22Rv1 (cell line): ENCODE data around the gene CCDC174.

Source experiments
- H3K27ac ChIP-seq: fragments of 450-650 bp; 2 replicates; pipeline ENCODE4 v1.5.1; 2017
- ZFX ChIP-seq: fragments of 450-650 bp; IDR thresholded peaks from 2 replicates; pipeline ENCODE4 v1.6.1; 2017; ENCODE audit warnings: antibody characterized with exemption, borderline replicate concordance
- TF ChIP-seq, protein P1 (sequence below): fragments of 450-650 bp; IDR thresholded peaks from 2 replicates; pipeline ENCODE4 v1.5.1; 2017; ENCODE audit warnings: mild to moderate bottlenecking

Gene CCDC174

DNA sequence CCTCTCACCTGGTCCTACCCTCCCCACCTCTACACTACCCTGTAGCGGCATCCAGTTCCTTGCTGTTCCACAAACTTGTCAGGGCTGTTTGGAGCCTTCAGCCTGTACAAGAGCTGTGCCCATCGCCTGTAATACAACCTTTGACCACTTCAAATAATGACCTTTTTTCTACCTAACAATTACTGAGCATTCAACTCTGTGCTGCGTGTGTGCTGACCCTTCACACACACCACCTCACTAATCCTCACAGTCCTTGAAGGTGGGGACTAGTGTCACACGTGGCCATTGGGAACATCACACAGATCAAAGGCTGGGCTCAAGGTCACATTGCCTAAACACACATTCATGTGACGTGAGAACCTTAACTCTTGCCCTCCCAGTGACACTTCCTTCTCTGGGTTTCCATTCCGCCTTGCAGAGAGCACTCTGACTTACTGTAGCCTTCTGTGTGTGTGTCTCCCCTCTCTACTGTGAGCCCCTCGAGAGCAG is 26.5 kb downstream of the CCDC174 start:
- TF ChIP-seq, protein P1, sequence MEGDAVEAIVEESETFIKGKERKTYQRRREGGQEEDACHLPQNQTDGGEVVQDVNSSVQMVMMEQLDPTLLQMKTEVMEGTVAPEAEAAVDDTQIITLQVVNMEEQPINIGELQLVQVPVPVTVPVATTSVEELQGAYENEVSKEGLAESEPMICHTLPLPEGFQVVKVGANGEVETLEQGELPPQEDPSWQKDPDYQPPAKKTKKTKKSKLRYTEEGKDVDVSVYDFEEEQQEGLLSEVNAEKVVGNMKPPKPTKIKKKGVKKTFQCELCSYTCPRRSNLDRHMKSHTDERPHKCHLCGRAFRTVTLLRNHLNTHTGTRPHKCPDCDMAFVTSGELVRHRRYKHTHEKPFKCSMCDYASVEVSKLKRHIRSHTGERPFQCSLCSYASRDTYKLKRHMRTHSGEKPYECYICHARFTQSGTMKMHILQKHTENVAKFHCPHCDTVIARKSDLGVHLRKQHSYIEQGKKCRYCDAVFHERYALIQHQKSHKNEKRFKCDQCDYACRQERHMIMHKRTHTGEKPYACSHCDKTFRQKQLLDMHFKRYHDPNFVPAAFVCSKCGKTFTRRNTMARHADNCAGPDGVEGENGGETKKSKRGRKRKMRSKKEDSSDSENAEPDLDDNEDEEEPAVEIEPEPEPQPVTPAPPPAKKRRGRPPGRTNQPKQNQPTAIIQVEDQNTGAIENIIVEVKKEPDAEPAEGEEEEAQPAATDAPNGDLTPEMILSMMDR, result no peak
- no peak for TF ChIP-seq ZFX
- H3K27ac ChIP-seq, result no peak overlapping the region

DNA sequence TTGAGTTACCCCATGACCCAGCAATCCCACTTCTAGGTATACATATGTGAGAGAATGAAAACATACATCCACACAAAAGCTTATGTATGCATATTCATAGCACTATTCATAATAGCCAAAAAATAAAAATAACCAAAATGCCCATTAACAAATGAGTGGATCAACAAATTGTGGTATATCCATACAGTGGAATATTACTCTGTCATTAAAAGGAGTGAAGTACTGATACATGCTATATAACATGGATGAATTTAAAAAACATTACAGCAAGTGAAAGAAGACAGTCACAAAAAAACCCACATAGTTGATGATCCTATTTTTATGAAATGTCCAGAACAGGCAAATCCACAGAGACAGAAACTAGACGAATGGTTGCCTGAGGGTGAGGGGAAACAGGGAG is 28.6 kb downstream of the CCDC174 start:
- TF ChIP-seq, protein P1, result no peak
- no peak for TF ChIP-seq ZFX
- no peak overlapping the region for H3K27ac ChIP-seq

DNA sequence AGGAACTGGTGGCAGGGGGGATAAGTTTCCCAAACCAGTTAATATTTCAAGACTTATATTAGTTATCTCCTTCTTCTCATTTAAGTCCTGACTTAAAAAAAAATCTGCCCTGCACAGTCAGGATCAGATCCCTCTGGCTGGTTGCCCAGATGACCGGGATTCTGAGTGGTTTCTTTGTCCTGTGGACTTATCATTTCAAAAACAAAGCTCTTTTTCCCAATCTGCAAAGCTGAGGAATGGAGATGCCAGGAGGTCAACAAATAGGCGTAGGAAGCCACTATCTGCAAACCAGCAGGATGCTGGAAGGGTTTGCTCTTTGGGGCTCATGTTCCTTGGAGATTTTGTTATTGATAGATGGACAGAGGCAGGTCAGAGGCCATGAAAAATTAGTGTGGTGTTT is 29.2 kb downstream of the CCDC174 start:
- H3K27ac ChIP-seq, result no peak overlapping the region
- no peak for TF ChIP-seq ZFX
- TF ChIP-seq, protein P1, result no peak

DNA sequence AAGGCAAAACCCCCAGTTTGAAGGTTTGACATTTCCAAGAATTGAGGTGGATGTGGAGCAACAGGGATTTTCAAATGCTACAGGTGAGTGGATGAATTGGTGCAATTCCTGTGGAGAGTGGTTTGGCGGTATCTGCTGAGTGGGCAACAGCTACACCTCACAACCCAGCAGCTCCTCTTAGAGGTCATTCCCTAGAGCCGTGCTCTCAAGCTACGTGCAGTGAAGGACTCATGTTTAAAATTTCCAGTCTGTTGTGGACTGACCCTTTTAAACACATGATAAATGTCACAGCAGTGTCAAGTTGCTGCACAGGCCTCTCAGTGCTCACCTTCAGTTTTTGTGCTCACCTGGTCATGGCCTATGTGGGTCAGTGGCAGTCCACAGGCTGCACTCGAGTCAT is 32.9 kb downstream of the CCDC174 start:
- no peak for TF ChIP-seq ZFX
- TF ChIP-seq, protein P1, result no peak
- no peak overlapping the region for H3K27ac ChIP-seq

DNA sequence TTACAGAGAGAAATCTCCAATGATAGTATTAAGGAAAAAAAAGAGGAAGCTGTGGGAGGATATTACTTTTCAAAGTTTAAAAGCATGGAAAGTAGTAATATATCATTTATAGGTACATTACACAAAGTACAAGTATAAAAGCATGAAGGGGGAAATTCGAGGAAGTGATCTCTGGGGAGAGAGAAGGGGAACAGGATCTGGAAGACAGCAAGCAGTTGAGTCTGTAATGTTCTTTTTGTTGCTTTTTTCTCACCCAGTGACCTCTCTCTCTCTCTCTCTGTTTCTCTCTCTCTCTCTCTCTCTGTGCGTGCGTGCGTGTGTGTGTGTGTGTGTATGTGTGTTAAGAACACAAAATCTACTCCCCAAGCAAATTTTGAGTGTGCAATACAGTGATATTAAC is 33.6 kb downstream of the CCDC174 start:
- H3K27ac ChIP-seq, result no peak overlapping the region
- no peak for TF ChIP-seq ZFX
- TF ChIP-seq, protein P1, result no peak

DNA sequence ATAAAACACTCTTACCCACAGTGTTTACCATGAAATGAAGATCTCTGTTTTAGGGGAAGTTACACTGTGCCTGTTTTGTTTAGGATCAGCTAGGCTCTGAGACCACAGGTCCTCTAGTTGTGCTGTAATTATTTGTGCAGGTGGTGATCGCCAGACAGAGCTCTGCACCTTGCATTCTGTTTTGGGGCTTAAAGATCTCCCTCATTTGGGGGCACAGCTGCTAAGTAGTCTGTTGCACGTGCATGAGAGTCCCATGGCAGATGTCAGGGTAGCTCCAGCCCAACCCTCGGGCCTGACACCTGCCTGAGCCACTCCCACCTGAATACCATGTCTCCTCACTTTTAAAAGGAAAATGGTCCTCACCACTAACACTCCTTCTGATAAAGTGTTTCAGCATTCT is 35.8 kb downstream of the CCDC174 start:
- no peak overlapping the region for H3K27ac ChIP-seq
- TF ChIP-seq ZFX, result no peak
- TF ChIP-seq, protein P1, result no peak

DNA sequence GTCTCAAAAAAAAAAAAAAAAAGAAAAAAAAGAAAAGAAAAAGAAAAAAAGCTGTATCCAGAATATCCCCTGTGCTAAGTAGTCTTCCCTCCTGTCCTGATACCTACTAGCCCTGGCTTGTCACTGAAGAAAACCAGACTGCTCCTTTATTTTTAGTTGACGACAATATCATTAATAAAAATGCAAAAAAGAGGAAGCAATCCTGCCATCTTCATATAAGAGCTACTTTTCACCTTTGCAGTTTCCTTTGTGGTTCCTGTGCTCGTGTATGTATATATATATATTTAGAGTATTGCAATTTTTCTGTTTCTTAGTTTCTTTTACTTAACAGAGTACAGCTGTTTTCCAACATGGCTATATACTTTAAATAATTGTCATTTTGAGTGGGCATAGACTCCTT is 37.0 kb downstream of the CCDC174 start:
- no peak overlapping the region for H3K27ac ChIP-seq

More for the DNA sequence above, 37.0 kb downstream of the CCDC174 start:
- TF ChIP-seq, protein P1, result no peak
- TF ChIP-seq ZFX, result no peak
